UCSD-AML1 (cell line): ENCODE data around the gene FAM170B.

Source experiments
- DNase-seq: peaks from one replicate; lab custom pipeline; 2025; ENCODE audit not compliant: unreplicated experiment; lab: John Stamatoyannopoulos, UW

FAM170B gene

GRCh38 chr10:49152663-49153062 lies 18.8 kb upstream of the FAM170B start:
- no peak for DNase-seq

- DNase-seq: no peak
Observed at GRCh38 chr10:49152037-49152436, 18.2 kb upstream of the FAM170B start.

GRCh38 chr10:49151481-49151880 lies 17.7 kb upstream of the FAM170B start:
- DNase-seq: no peak

GRCh38 chr10:49151025-49151445 lies 17.2 kb upstream of the FAM170B start:
- no peak for DNase-seq

- no peak for DNase-seq
Observed at GRCh38 chr10:49150426-49150825, 16.6 kb upstream of the FAM170B start.

GRCh38 chr10:49149881-49150280 lies 16.1 kb upstream of the FAM170B start:
- no peak for DNase-seq

- no peak for DNase-seq
Observed at GRCh38 chr10:49144058-49144720, 10.4 kb upstream of the FAM170B start.

GRCh38 chr10:49143249-49143648 lies 9.4 kb upstream of the FAM170B start:
- DNase-seq: no peak

- no peak for DNase-seq
Observed at GRCh38 chr10:49141541-49142332, 7.9 kb upstream of the FAM170B start.

GRCh38 chr10:49140304-49141177 lies 6.7 kb upstream of the FAM170B start:
- no peak for DNase-seq

- no peak for DNase-seq
Observed at GRCh38 chr10:49139846-49140195, 6.0 kb upstream of the FAM170B start.

GRCh38 chr10:49139028-49139845 lies 5.4 kb upstream of the FAM170B start:
- no peak for DNase-seq

- no peak for DNase-seq
Observed at GRCh38 chr10:49138361-49138891, 4.6 kb upstream of the FAM170B start.

- no peak for DNase-seq
Observed at GRCh38 chr10:49136525-49136924, 2.7 kb upstream of the FAM170B start.

- DNase-seq: no peak
Observed at GRCh38 chr10:49135575-49136313, 1.9 kb upstream of the FAM170B start.

- no peak for DNase-seq
Observed at GRCh38 chr10:49134327-49134726, 506 bp upstream of the FAM170B start.

- no peak for DNase-seq
Observed at GRCh38 chr10:49132362-49132737, 1.5 kb downstream of the FAM170B start.

- no peak for DNase-seq
Observed at GRCh38 chr10:49131507-49132361, 2.1 kb downstream of the FAM170B start.

GRCh38 chr10:49129376-49129775 lies 4.4 kb downstream of the FAM170B start:
- DNase-seq: no peak
